Muscle of back (tissue), 13 donors: ENCODE measurements around the gene MICAL2. TPM values are rescaled to one million over a fixed set of nuclear protein-coding genes. Genes with fewer than 3 reads are reported as not detected.
A peak's percentile ranks its signal among the peaks of the same experiment; 100 is the strongest.

Source experiments
- DNase-seq, 3 donors: peaks; one replicate each; pipeline versions ENCODE4 v3.0.0 to v3.0.0-alpha.2; 2013
- long read RNA-seq, 9 donors: transcript quantifications; one replicate each; lab custom pipeline, GENCODE V29; 2026
- polyA plus RNA-seq, 10 donors: library from polyadenylated mRNA; unstranded; fragments of 120-200 nt; gene quantifications; one replicate each; pipeline ENCODE4 v1.2.1, GENCODE V29; 2013; ENCODE audit not compliant: insufficient read length in 10 of 10

The MICAL2 gene, protein sequence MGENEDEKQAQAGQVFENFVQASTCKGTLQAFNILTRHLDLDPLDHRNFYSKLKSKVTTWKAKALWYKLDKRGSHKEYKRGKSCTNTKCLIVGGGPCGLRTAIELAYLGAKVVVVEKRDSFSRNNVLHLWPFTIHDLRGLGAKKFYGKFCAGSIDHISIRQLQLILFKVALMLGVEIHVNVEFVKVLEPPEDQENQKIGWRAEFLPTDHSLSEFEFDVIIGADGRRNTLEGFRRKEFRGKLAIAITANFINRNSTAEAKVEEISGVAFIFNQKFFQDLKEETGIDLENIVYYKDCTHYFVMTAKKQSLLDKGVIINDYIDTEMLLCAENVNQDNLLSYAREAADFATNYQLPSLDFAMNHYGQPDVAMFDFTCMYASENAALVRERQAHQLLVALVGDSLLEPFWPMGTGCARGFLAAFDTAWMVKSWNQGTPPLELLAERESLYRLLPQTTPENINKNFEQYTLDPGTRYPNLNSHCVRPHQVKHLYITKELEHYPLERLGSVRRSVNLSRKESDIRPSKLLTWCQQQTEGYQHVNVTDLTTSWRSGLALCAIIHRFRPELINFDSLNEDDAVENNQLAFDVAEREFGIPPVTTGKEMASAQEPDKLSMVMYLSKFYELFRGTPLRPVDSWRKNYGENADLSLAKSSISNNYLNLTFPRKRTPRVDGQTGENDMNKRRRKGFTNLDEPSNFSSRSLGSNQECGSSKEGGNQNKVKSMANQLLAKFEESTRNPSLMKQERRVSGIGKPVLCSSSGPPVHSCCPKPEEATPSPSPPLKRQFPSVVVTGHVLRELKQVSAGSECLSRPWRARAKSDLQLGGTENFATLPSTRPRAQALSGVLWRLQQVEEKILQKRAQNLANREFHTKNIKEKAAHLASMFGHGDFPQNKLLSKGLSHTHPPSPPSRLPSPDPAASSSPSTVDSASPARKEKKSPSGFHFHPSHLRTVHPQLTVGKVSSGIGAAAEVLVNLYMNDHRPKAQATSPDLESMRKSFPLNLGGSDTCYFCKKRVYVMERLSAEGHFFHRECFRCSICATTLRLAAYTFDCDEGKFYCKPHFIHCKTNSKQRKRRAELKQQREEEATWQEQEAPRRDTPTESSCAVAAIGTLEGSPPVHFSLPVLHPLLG
- polyA plus RNA-seq, result 10 to 100 TPM; 14.6 to 25.0 (median 22.0) TPM
- long read RNA-seq, donor 1, full-length matches to known transcripts, result 1 of 1 reads
- long read RNA-seq, donor 1, partial matches to known transcripts, result 0 of 1 reads
- long read RNA-seq, donor 1, other reads (novel, unspliced or antisense), result 0 of 1 reads
- long read RNA-seq, donor 2, result 0 reads
- long read RNA-seq, donor 3, result 0 reads
- long read RNA-seq, donor 4, result 0 reads
- long read RNA-seq, donor 5, result 0 reads
- long read RNA-seq, donor 6, result 0 reads
- long read RNA-seq, donor 7, full-length matches to known transcripts, result 1 of 1 reads
- long read RNA-seq, donor 7, partial matches to known transcripts, result 0 of 1 reads
- long read RNA-seq, donor 7, other reads (novel, unspliced or antisense), result 0 of 1 reads
- long read RNA-seq, donor 8, result 0 reads
- long read RNA-seq, donor 9, result 0 reads

- peak; percentile 88 to 95 (median 89) for DNase-seq
Observed at GRCh38 chr11:12110201-12110713, at the start of gene MICAL2. MICAL2 (plus strand) TSS chr11:12110590; CDS start chr11:12162156, 51,566 bp downstream.

DNA sequence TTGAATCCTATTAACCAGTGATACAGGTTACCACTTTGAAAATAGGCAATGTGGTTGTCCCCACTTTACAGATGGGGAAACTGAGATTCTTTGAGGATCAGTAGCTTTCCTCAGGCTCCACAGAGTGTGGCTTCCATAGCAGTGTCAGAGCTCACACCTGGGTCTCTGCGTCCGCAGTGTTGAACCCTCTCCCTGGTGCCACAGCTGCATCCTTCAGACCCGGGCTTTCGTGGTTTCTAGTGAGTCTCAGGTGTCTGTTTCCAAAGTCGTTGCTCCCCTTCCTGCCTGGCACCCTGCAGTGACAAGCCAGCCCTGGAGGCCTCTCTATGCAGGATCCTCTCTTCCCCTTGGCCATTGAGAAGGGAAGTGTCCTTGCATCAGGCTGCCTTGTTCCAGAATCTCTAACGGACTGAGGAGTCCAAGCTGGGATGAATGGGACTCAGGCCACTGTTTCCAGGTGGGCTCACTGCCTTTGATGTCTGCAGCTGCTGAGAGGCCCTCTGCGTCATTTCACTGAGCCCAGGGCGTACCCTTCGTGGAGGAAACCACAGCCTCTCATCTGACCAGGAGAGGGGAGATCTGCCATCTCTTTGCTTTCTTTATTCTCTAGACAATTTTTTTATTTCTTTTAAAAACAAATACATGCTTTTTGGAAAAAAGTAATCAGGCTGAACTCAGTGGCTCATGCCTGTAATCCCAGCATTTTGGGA lies 48.4 kb upstream of the MICAL2 start:
- no peak for DNase-seq

DNA sequence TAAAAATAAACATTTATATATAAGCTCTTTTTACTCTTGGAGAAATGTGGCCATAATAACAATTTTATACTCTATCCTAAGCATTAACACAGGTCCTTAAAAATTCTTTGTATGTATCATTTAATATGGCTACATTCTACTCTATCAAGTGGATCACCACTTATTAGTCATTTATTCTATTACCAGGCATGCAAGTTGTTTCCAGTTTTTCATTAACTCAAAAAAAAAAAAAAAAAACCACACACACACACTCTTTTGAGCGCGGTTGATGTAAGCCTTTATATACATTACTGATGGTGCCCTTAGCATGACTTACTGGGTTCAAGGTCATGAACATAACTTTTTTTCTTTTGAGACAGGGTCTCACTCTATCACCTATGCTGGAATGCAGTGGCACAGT lies 47.1 kb upstream of the MICAL2 start:
- DNase-seq, result no peak

GRCh38 chr11:12064136-12064953 lies 46.0 kb upstream of the MICAL2 start:
- no peak for DNase-seq

GRCh38 chr11:12064954-12065280 lies 45.5 kb upstream of the MICAL2 start:
- no peak for DNase-seq

DNA sequence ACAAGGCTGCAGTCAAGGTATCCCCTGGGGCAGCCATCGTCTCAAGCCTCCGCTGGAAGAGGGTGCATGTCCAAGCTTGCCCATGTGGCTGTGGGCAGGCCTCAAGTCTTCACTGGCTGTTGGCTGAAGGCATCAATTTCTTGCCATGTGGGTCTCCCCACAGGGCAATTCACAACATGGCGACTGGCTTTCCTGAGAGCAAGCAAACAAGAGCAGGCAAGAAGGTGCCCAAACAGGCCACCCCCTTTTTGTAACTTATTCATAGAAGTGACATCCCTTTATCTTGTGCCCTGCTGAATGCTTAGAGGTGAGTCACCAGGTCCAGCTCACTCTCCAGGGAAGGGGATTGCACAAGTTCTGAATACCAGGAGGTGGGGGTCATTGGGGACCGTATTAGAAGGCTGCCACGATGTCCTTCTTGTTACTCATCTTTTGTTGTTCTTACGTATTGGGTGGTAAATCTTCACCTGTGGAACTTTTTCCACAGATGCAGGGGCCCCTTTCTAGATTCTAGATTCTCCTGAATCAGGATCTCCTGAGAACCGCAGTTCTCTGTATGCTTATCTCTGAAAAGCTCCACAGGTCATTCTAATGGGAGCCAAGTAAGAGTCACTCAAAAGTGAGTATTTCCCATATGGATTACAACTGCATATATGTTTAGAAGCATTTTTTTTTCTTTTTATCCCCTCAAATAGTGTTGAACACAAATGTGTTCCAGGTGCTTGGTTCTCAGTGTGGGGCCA lies 44.2 kb upstream of the MICAL2 start:
- peak in 1 of 3 donors; percentile 82 for DNase-seq

DNA sequence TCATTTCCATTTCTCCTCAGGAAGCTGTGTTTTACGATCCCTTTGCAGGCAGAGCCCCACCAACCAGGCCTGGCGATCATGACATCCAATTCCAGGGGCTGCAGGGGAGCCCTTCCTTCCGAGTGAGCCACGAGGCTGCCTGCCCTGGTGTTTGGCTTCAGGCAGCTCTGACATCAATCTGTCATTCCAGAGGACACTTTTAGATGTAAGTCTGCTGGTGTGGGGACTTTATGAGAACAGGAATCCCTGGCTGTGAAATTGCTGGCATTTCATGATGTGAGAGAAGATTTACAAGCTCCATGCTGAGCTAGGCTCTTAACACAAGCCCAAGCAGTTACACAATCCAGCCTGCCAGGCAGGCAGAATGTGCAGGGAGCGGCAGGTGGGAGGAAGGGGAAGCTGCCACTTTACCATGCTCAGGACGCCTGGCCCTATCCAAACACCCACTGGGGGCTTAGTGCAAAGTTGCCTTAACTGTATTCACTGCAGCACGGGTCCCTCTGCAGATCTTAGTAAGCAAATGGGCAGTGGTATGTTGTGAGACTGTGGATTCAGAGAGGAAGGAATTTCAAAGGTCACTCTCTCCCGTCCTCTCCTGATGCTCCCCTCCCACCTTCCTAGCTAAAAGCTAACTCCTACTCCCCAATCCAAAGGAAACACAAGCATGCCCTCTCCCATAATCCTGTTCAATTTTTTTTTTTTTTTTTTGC lies 43.4 kb upstream of the MICAL2 start:
- peak in 1 of 3 donors; percentile 47 for DNase-seq

GRCh38 chr11:12067796-12068357 lies 42.5 kb upstream of the MICAL2 start:
- DNase-seq, result no peak

- no peak for DNase-seq
Observed at GRCh38 chr11:12069066-12069676, 41.2 kb upstream of the MICAL2 start.

DNA sequence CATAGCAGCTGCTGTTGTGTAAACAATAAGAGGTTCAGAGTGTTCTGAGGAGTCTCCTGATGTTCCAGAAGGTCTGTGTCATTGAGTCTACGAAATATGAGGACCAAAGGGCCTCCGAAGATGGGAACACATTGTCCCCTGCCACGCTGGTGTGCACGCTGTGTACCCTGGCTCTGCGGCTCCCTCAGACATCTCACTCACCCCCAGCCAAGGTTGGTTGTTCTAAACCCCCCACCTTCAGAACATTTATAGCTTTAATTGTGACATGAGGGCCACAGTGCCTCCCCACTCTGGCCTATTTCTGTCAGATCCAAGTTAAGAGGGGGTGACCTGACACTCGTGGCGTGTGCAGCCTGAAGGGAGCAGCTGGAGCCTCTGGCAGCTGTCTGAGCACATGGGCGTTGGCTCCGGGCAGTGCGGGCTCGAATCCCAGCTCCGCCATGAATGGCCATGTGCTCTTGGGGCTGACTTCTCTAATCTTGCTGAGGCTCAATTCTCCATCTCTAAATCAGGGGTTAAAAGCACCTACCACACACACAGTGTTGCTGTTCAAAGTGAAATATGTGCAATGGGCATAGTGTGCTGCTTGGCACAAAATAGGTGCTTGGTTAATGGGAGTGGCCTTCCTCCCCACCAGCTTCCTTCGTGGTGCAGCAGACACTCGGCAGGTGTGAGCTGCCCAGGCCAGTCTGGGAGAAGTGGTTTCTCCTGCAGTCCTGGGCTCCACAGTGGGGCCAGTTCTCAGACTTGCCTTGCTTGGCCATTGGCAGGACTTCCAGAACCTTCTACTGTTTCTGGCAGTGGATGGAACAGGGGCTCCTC lies 39.7 kb upstream of the MICAL2 start:
- DNase-seq, result no peak

GRCh38 chr11:12071574-12071973 lies 38.8 kb upstream of the MICAL2 start:
- DNase-seq, result no peak

DNA sequence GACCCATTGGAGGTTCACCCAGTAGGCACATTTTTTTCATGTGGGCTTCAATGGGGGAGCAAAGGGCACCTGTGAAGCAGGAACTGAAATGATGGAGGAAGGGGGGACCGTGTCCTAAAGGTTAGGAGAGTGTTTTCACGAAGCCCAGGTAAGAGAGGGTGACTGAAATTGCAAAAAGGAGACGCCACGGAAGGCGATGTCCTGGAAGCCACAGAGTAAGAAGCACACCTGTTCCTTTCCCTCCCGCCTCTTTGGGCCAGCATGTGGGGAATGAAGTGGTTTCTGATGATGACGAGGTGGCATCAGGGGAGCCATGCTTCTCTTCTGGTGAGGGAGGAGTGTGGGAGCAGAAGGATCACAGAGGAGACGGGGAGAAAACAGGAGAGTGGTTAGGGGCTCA lies 37.0 kb upstream of the MICAL2 start:
- DNase-seq, result no peak

DNA sequence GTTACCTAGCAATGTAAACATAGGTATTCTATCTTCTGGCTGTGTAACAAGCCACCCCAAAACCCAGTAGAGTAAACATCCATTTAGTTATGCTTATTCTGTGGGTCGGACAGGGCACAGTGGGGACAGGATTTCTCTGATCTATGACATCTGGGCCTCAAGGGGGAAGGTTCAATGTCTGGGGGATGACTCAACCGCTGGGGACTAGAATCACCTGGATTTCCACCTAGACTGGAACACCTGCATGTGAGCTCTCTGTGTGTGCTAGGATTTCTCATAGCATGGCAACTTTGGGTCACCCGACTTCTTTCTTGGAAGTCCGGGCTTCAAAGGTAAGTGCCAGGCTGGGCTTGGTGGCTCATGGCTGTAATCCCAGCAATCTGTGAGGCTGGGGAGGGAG lies 36.5 kb upstream of the MICAL2 start:
- DNase-seq, result no peak

DNA sequence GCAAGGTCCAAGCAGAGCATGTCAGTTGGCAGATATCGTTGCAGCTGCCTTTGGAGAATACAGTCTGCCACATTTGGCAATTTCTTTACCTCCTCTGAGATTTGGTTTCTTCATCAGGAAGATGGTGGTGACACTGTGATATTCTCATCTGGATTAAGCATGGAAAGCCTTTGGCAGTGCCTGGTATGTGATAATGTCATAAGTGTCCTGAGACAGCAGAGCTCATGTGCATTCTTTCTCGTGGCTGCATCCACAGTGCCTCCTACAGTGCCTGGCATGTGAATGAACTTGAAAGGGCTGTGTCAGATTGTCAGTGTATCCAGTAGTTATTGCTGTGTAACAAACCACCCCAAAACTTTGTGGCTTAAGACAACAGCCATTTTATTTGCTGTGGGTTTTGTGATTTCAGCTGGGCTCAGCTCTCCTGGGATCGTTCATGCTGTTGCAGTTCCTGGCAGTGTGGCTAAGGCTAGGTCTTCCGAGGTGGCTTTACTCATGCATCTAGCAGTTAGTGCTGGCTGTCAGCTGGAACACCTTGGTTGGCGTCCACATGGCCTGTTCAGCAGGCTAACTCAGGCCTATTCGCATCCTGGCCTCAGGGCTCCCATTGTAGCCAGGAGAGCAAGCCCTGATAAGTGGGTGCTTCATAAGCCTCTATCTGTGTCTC lies 35.7 kb upstream of the MICAL2 start:
- no peak for DNase-seq

DNA sequence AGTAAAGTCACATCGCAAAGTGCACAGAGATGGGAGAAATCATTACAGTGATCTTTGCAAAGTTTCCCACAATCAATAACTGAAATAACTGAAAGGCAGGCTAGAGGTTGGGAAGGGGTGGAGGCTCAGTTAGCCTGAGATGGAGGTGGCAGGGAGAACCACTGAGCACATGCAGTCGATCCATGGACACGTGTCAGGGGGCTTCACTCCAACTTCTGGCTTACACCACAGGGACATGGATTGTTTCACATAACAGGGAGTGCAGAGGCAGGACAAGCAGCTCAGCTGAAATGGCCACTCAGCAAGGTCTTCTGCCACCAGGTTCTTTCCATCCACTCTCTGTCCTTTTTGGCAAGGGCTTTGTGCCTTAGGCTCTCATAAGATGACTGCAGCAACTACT lies 35.1 kb upstream of the MICAL2 start:
- no peak for DNase-seq
